Right lobe of liver (tissue), 6 donors: ENCODE results near the gene SCUBE1. TPM values are rescaled to one million over a fixed set of nuclear protein-coding genes. Genes with fewer than 3 reads are reported as not detected.

Experiments used
- ATAC-seq, 4 donors: fragments of 200-7000 bp; cut with Tn5 transposase; one replicate each; pipeline ENCODE4 v1.9.1; 2020; ENCODE audit warnings: mild to moderate bottlenecking in 4 of 4, moderate library complexity in 4 of 4
- DNase-seq, 3 donors: peaks; one replicate each; pipeline ENCODE4 v3.0.0-alpha.2; 2020
- H3K27ac ChIP-seq, 3 donors: fragments of 200-600 bp; one replicate each; pipeline ENCODE4 v1.8.0; 2022
- H3K27me3 ChIP-seq, 2 donors: fragments of 200-600 bp; one replicate each; pipeline ENCODE4 v1.8.0; 2022
- H3K36me3 ChIP-seq, 4 donors: fragments of 200-600 bp; sonication (generic) in 1 of 4; one replicate each; pipeline versions ENCODE4 v1.5.1 to v1.8.0; 2017 to 2022; ENCODE audit warnings: control low read depth in 1 of 4
- H3K4me1 ChIP-seq, 4 donors: fragments of 200-600 bp; sonication (generic) in 1 of 4; one replicate each; pipeline versions ENCODE4 v1.5.1 to v1.8.0; 2017 to 2022; ENCODE audit warnings: control low read depth in 1 of 4
- H3K4me3 ChIP-seq, 3 donors: fragments of 200-600 bp; one replicate each; pipeline ENCODE4 v1.8.0; 2022
- H3K9me3 ChIP-seq, 4 donors: fragments of 200-600 bp; sonication (generic) in 1 of 4; one replicate each; pipeline versions ENCODE4 v1.5.1 to v1.8.0; 2017 to 2022; ENCODE audit warnings: control low read depth in 1 of 4
- POLR2A ChIP-seq: fragments of 450-650 bp; IDR thresholded peaks from one replicate; pipeline ENCODE4 v1.6.1; 2017; ENCODE audit warnings: antibody characterized with exemption, mild to moderate bottlenecking
- WGBS: methylation state at CpG from one replicate; pipeline ENCODE4 v1.1.6; 2018; ENCODE audit warnings: low coverage, low lambda C conversion rate; ENCODE audit not compliant: insufficient coverage; ENCODE audit errors: missing lambda C conversion rate; 5-methylcytosine and 5-hydroxymethylcytosine counted together
- intact Hi-C, 2 donors: fragments of 100-400 bp; cut with DNase I; formaldehyde crosslinking; loops; one replicate each; pipeline versions ENCODE4 v1.11.2 to v1.14.1; 2022
- total RNA-seq, 6 experiments: library from RNA; depleted of rRNA in 2 of 6; stranded (reverse); fragments of >200 nt in 2 of 6; fragmentation: NEBNext Ultra II Directional in 3 of 6; extraction: Animal tissue kit (Norgen Biotek cat#: 25700) in 3 of 6; gene quantifications; one replicate each; pipeline versions ENCODE4 v1.1.0 to v1.2.4, GENCODE V29; 2016 to 2023
- TF ChIP-seq, protein P1 (sequence below), 4 donors: fragments of 200-600 bp in 3 of 4; fragments of 450-650 bp in 1 of 4; IDR thresholded peaks; one replicate each; pipeline versions ENCODE4 v1.5.1 to v1.8.0; 2016 to 2022; ENCODE audit warnings: antibody characterized with exemption in 4 of 4, mild to moderate bottlenecking in 2 of 4
- donor health status: DM: no; HTN: yes; CAD: no.
- donor health status: DM: no; HTN: no; CAD: no.
- donor health status: DM: no; HTN: no; CAD: no.
- donor health status: DM: no; HTN: yes; CAD: no.
- donor health status: DM: no; HTN: yes; CAD: no.

Gene SCUBE1
- total RNA-seq, 6 experiments from 2014 or later = 0.73 to 11.7 (median 2.7) TPM

DNA sequence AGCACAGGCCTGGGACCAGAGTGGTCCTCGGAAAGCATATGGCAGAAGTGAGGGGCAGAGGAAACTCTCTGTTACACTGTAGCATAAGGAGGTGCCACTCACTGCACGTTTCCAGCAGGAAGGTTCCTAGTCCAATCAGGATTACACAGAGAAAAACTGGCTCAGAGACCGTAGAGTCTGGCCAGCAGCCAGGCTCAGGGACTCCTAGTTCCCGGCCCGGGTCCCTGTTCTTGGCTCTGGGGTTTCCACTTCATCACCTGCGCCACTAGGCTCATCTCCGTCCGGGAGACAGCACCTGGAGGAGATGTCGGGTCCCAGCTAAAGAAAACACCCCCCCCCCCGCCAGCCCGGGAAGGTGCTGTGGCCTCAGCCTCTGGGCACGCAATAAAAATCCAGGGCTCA lies 157.3 kb downstream of the SCUBE1 start:
- ATAC-seq (peak; percentile 33 to 50 (median 40)), DNase-seq (peak; percentile 71 to 85 (median 80))
- no peaks in the 10 kb centered on the region for H3K36me3 ChIP-seq
- peaks cover 0 to 10% (median 4%) of the 10 kb centered on the region in 4 donors for H3K4me1 ChIP-seq
- intact Hi-C loops = no loop called here
- peak overlapping the region; percentile 72 to 77 (median 72) for H3K4me3 ChIP-seq
- peak overlapping the region in 1 of 3 donors; percentile 47 for H3K27ac ChIP-seq
- TF ChIP-seq, protein P1, sequence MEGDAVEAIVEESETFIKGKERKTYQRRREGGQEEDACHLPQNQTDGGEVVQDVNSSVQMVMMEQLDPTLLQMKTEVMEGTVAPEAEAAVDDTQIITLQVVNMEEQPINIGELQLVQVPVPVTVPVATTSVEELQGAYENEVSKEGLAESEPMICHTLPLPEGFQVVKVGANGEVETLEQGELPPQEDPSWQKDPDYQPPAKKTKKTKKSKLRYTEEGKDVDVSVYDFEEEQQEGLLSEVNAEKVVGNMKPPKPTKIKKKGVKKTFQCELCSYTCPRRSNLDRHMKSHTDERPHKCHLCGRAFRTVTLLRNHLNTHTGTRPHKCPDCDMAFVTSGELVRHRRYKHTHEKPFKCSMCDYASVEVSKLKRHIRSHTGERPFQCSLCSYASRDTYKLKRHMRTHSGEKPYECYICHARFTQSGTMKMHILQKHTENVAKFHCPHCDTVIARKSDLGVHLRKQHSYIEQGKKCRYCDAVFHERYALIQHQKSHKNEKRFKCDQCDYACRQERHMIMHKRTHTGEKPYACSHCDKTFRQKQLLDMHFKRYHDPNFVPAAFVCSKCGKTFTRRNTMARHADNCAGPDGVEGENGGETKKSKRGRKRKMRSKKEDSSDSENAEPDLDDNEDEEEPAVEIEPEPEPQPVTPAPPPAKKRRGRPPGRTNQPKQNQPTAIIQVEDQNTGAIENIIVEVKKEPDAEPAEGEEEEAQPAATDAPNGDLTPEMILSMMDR (IDR thresholded peaks at IDR 0.05) = no peak
- no peak for TF ChIP-seq POLR2A
- H3K9me3 ChIP-seq = no peaks in the 10 kb centered on the region
- 23% methylated on average over 6 of the region's 12 CpGs for WGBS
- H3K27me3 ChIP-seq = no peaks in the 10 kb centered on the region

DNA sequence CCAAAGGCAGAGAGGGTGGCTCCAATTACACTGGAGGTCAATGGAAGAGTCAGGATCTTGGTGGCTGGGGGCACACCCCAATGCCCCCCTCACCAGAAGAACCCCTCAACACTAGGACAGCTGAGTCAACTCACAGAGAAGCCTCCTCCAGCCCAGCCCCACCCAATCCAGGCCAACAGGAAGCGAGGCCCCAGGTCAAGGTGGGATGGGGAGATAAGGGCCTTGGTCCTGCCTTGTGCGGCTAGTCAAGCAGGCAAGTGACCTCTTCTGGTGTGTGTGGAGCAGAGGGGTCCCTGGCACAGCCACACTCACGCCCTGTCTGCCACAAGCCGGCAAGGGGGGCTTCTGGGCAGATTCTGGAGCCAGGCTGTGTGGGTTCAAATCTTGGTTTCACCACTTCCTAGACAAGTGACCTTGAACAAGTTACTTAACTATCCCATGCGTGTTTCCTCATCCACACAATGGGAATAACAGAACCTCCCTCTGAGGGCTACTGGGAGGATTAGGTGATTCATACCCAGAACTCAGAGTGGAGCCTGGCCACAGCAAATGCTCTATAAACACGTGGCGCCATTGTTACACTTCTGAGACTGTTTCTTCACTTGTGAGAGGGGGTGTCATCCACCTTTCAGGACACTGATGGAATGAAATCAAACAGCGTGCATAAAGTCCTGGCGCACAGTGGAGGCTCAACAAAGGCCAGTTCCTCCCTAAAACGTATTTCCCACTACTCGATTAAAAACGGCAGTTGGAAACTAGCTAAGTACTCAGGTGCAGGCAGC lies 159.5 kb downstream of the SCUBE1 start:
- Histone ChIP-seq H3K36me3 (peaks cover 0 to 17% (median 5%) of the 10 kb centered on the region in 4 donors), H3K4me3 (no peak overlapping the region), H3K27ac (no peak overlapping the region), H3K27me3 (no peaks in the 10 kb centered on the region), H3K9me3 (no peaks in the 10 kb centered on the region), H3K4me1 (peaks cover 0 to 10% (median 4%) of the 10 kb centered on the region in 4 donors)
- WGBS = 56% methylated on average over 6 of the region's 12 CpGs
- ATAC-seq = no peak
- no peak for DNase-seq
- intact Hi-C loops = no loop called here
- TF ChIP-seq POLR2A = no peak
- TF ChIP-seq, protein P1 (IDR thresholded peaks at IDR 0.05) = no peak

DNA sequence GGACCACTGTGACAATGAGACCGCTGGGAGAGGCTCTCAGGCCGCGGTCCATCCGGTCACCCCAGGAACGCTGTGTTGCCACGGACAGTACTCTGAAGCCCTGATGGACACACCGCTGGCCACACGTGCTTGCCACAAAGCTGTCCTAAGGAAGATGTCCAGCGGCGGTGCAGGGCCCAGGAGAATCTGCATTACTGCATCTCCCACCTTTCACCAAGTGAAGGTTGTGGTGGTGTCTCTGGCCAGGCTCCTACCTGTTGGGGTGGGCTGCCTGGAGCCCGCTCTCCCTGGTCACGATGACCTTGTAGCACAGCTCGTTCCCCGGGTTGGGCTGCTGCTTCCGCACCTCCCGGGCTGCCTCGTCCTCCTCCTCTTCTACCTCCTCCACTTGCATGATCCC lies 160.4 kb downstream of the SCUBE1 start:
- intact Hi-C loops = no loop called here
- no peak overlapping the region for H3K27ac ChIP-seq
- H3K4me3 ChIP-seq = no peak overlapping the region
- no peaks in the 10 kb centered on the region for H3K9me3 ChIP-seq
- DNase-seq = no peak
- H3K36me3 ChIP-seq = peaks cover 0 to 20% (median 7%) of the 10 kb centered on the region in 4 donors
- no peak for TF ChIP-seq POLR2A
- TF ChIP-seq, protein P1 (IDR thresholded peaks at IDR 0.05) = no peak
- no CpG with 5 or more reads among the region's 17 CpGs for WGBS
- H3K27me3 ChIP-seq = no peaks in the 10 kb centered on the region
- H3K4me1 ChIP-seq = peaks cover 0 to 10% (median 4%) of the 10 kb centered on the region in 4 donors
- no peak for ATAC-seq

DNA sequence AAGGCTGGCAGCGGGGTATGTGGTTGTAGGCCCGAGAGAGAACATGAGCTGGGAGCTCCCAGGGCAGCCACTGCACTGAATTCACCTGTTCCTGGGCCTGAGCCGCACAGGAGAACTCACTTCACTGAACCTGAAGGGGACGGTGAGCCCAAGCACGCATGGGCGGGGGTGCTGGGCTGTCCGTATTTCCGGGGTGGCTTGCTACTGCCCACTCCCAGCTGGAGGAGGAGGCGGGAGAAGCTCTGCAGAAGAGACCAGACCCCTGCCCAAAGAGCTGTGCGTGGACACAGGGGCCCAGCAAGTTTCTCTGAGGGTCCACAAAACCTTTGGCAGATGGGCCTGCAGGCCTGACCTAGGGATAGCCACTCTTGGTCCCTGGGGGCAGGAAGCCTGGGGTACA lies 161.1 kb downstream of the SCUBE1 start:
- no peak for ATAC-seq
- H3K4me3 ChIP-seq = no peak overlapping the region
- H3K4me1 ChIP-seq = peaks cover 0 to 10% (median 4%) of the 10 kb centered on the region in 4 donors
- H3K9me3 ChIP-seq = no peaks in the 10 kb centered on the region
- H3K27ac ChIP-seq = no peak overlapping the region
- intact Hi-C loops = no loop called here
- WGBS = 82% methylated on average over 2 of the region's 10 CpGs
- no peak for DNase-seq
- TF ChIP-seq POLR2A = no peak
- TF ChIP-seq, protein P1 (IDR thresholded peaks at IDR 0.05) = no peak
- no peaks in the 10 kb centered on the region for H3K27me3 ChIP-seq
- peaks cover 0 to 23% (median 7%) of the 10 kb centered on the region in 4 donors for H3K36me3 ChIP-seq
